IPS DF 19.7 (cell line): ENCODE measurements around the gene EDN2.

Source experiments
- DNase-seq: peaks from one replicate; pipeline ENCODE4 v3.0.0-alpha.2; 2013; ENCODE audit warnings: low read depth, low spot score

EDN2 gene

GRCh38 chr1:41437011-41437355, 47.5 kb downstream of the EDN2 start:
- no peak for DNase-seq

- DNase-seq: no peak
These were observed 48.0 kb downstream of the EDN2 start for GRCh38 chr1:41436281-41437010.

DNA sequence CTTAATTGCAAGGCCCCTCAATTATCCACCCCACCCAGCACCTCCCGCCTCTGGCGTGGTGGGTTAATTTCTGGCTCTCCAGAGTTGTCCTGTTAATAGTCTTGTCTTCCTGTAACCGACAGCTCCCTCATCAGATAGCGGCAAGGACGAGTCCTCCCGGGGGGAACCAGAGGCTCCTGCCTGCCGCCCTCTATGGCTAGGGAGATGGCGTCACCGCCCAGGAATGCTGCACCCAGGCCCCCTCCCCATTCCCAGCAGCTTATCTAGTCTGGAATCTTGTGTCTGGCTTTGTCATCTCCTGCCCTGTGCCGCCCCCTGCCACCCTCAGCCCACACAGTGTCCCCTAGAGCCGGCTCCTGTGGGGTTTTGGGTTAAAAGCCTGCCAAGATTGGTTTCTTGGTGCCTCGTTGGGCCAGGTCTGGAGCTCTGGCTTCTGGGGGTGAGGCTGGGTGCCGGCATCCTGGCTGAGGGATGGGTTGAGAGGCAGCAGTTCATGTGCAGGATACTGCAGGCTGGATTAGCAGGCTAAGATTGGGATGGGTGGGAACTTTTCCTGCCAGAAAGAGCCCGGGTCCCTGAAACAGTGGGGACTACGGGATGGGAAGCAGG, 48.8 kb downstream of the EDN2 start:
- DNase-seq: peak; percentile 56

DNA sequence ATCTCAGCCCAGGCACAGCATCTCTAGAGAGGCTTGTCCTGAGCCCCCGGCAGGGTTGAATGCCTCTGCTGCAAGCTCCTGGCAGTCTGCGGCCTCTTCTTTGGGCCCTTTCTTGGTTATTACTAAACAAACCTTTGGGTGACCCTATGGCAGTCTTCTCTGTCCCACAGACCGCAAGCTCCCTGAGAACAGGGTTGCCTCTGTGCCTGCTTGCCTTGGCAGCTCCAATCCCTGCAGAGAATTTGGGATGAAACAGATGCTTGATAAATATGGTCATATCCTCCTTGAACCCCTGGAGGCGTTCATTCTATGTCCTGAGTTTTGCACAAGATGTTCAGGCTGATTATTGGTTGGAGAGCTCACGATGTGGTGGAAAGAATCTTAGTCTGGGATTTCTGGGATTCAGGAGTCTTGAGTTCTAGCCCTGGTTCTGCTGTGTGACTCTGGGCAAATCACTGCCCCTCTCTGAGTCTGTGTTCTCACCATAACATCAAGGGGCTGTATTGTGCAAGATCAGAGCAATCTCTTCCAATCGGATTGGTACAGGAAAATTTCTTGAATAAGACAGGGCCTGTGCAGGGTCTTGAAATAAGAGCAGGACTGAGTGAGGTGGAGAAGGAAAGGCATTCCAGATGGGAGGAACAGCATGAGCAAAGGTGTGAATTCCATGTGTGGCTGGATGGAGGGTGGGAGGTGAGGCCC, 49.6 kb downstream of the EDN2 start:
- no peak for DNase-seq

- no peak for DNase-seq
These were observed 50.2 kb downstream of the EDN2 start for GRCh38 chr1:41434306-41434705.

GRCh38 chr1:41433501-41433900, 51.0 kb downstream of the EDN2 start:
- DNase-seq: no peak

DNA sequence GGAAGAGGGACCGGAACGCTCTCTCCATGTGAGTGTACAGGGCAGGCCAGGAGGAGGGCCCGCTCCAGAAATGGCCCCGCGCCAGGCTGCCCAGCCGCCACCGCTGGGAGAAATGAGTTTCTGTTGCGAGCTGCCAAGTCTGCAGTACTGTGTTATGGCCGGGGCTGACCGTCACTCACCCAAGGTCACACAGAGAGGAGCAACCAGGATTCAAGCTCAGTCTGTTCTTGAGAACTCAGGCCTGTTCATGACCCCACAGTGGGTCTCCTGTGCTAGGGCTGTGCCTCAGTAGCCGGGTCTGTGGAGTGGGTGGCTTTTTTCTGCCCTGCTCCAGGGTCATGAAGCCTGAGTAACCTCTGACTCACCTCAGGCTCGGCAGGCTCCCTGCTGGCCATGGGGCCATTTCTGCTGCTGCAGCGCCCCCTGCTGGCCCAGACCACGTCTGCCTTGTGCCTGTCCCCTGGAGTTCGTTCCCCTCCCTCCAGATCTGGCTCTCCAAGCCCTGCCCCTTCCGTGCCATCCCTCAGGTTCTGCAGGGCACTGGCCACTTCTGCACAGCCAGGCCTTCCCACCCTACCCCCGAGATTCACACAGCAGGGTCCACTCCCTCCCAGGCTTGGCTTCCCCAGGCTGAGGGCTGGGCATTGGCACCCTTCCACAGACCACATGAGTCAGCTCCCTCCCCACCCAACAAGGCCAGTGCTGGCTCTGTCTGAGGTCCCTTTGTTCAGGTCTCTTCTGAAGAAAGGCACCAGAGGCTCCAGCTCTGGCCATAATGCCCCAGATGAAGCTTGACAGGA, 51.8 kb downstream of the EDN2 start:
- DNase-seq: peak; percentile 30

DNA sequence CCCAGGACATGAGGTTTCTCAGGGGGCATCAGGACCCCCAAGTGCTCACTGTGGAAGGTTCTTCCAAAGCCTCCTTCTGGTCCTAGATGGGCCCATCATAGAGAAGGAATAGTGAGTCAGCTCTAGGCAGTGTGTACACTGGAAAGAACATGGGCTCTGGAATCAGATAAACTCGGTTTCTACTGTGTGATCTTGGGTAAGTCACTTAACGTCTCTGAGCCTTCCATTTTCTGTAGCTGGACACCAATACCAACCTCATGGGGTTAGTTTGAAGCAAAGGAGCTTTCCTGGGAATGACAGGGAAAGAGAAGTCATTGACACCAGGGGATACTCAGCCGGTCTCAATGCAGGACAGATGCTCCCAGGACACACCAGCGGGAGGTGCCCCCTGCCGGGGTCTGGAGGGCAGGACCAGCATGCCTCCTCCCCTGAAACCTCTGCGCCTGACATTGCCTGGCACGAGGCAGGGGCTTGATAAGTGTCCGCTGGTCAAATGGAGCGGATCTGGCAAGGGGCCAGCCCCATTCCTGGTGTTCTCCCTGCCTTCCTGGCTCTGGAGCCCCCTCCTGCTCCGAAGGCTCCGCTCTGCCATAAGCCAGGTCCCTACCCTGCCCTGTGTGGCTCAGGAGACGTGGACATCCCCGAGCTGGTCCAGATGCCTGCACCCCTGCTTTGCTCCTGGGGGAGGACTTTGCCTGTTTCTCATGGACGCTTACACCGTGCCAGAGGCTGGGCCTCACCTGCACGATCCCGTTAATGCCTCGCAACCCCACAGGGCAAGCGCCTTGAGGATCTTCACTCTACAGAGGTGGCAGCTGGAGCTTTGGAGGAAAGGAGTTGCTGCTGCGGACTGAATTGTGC, 52.8 kb downstream of the EDN2 start:
- DNase-seq: no peak

- DNase-seq: no peak
These were observed 53.9 kb downstream of the EDN2 start for GRCh38 chr1:41430582-41430981.

DNA sequence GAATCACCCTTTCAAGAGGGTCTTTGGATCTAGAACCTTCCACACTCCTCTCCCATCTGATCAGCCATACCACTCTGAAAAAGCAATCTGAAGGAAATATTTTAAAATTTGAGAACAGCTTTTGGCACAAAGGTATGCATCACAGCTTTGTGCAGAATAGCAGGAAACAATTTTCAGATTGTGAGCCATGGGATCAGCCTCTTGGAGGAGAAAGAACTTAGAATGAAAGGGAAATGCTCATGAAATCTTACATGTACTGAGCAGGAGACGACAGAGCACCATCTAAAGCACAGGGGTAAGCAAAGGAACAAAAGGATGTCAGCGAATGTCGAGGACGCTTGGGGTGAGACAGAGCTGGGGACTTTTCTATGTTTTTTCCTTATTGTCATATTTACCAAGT, 54.4 kb downstream of the EDN2 start:
- no peak for DNase-seq

GRCh38 chr1:41429641-41430035, 54.8 kb downstream of the EDN2 start:
- DNase-seq: no peak
